ENCODE measurements around the gene ECI1. TPM values are rescaled to one million over a fixed set of nuclear protein-coding genes. Genes with fewer than 3 reads are reported as not detected.

The ECI1 gene
- total RNA-seq, 1 experiment from 2014 or later, result 140 TPM

DNA sequence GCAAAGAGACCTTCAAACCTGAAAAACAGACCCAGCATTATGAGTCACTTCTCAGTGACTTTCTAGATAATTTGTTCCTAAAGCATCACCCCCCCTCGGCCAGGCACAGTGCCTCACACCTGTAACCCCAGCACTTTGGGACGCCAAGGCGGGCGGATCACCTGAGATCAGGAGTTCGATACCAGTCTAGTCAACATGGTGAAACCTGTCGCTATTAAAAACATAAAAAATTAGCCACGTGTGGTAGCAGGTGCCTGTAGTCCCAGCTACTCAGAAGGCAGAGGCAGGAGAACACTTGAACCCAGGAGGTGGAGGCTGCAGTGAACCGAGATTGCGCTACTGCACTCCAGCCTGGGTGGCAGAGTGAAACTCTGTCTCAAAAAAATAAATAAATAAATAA is 40.8 kb upstream of the ECI1 start:
- no peak for TF ChIP-seq SP1 (IDR thresholded peaks at IDR 0.05; ENCODE audit: low read depth)
- TF ChIP-seq, protein P1, sequence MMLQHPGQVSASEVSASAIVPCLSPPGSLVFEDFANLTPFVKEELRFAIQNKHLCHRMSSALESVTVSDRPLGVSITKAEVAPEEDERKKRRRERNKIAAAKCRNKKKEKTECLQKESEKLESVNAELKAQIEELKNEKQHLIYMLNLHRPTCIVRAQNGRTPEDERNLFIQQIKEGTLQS (IDR thresholded peaks at IDR 0.05), result no peak
- no peak for TF ChIP-seq JUND (IDR thresholded peaks at IDR 0.05)
- no peak for TF ChIP-seq CBX3 (IDR thresholded peaks at IDR 0.05; ENCODE audit: low read depth)
- no peak for TF ChIP-seq ZFX (IDR thresholded peaks at IDR 0.05)
- TF ChIP-seq TCF7L2 (IDR thresholded peaks at IDR 0.05; ENCODE audit: borderline replicate concordance, extremely low read depth, insufficient read depth, insufficient read length), result no peak
- TF ChIP-seq POLR2A (IDR thresholded peaks at IDR 0.05; ENCODE audit: borderline replicate concordance, extremely low read depth, insufficient read depth, insufficient read length), result no peak
- TF ChIP-seq EGR1 (IDR thresholded peaks at IDR 0.05; ENCODE audit: low read depth), result no peak
- TF ChIP-seq, protein P2, sequence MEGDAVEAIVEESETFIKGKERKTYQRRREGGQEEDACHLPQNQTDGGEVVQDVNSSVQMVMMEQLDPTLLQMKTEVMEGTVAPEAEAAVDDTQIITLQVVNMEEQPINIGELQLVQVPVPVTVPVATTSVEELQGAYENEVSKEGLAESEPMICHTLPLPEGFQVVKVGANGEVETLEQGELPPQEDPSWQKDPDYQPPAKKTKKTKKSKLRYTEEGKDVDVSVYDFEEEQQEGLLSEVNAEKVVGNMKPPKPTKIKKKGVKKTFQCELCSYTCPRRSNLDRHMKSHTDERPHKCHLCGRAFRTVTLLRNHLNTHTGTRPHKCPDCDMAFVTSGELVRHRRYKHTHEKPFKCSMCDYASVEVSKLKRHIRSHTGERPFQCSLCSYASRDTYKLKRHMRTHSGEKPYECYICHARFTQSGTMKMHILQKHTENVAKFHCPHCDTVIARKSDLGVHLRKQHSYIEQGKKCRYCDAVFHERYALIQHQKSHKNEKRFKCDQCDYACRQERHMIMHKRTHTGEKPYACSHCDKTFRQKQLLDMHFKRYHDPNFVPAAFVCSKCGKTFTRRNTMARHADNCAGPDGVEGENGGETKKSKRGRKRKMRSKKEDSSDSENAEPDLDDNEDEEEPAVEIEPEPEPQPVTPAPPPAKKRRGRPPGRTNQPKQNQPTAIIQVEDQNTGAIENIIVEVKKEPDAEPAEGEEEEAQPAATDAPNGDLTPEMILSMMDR (IDR thresholded peaks at IDR 0.05 in 2 of 3, conservative IDR thresholded peaks at IDR 0.05 in 1 of 3; ENCODE audit: borderline replicate concordance in 1 of 3, insufficient read depth in 1 of 3, low read depth in 2 of 3, low read length in 2 of 3), result no peak
- no peak for TF ChIP-seq SRF (IDR thresholded peaks at IDR 0.05; ENCODE audit: low read depth)
- no peak for TF ChIP-seq REST (IDR thresholded peaks at IDR 0.05; ENCODE audit: low read depth)
- no peak for TF ChIP-seq YY1 (IDR thresholded peaks at IDR 0.05; ENCODE audit: extremely low read depth, insufficient replicate concordance, low read depth, low read length)
- TF ChIP-seq, protein P3, sequence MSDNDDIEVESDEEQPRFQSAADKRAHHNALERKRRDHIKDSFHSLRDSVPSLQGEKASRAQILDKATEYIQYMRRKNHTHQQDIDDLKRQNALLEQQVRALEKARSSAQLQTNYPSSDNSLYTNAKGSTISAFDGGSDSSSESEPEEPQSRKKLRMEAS (IDR thresholded peaks at IDR 0.05), result no peak
- TF ChIP-seq EZH2 (IDR thresholded peaks at IDR 0.05), result no peak
- TF ChIP-seq POLR2AphosphoS5 (IDR thresholded peaks at IDR 0.05; ENCODE audit: low read depth, low read length), result no peak
- no peak for TF ChIP-seq FOSL1 (IDR thresholded peaks at IDR 0.05; ENCODE audit: low read depth)
- TF ChIP-seq SIN3A (IDR thresholded peaks at IDR 0.05; ENCODE audit: low read depth), result no peak
- no peak for TF ChIP-seq EZH2phosphoT487 (IDR thresholded peaks at IDR 0.05; ENCODE audit: borderline replicate concordance)
- Histone ChIP-seq H3K27ac (ENCODE audit: low read depth, low read length) (no peak overlapping the region), H2AFZ (ENCODE audit: low read depth, low read length, poor library complexity, severe bottlenecking) (no peak overlapping the region), H3K9me3 (ENCODE audit: control insufficient read depth in 1 of 2, insufficient read depth in 1 of 2, low read depth in 1 of 2, low read length in 2 of 2) (no peaks in the 10 kb centered on the region), H3K9ac (ENCODE audit: low read length) (no peak overlapping the region), H3K4me3 (replicated peaks in 1 of 2; ENCODE audit: low read depth in 1 of 2, low read length in 2 of 2) (no peak overlapping the region), H3K9me2 (ENCODE audit: insufficient read depth) (no peaks in the 10 kb centered on the region), H3K27me3 (ENCODE audit: insufficient read depth, low read length) (no peaks in the 10 kb centered on the region), H4K20me1 (ENCODE audit: insufficient read depth) (no peaks in the 10 kb centered on the region), H3K4me2 (ENCODE audit: low read length) (no peak overlapping the region), H3K79me2 (ENCODE audit: insufficient read depth, low read length) (no peaks in the 10 kb centered on the region), H3K4me1 (ENCODE audit: control insufficient read depth in 1 of 2, insufficient read depth in 2 of 2, low read length in 2 of 2) (no peaks in the 10 kb centered on the region; a peak in 1 of 4 replicates), H3K36me3 (ENCODE audit: control insufficient read depth in 1 of 2, insufficient read depth in 2 of 2, low read length in 2 of 2) (no peaks in the 10 kb centered on the region)
- intact Hi-C loops (cut with micrococcal nuclease), result loop anchor here (10.0 kb wide), 1 partner anchor 133 kb away; the partner anchor contains the start of gene CCNF
- no TSS peak for BruUV-seq (replicated peaks)
- RAD21 ChIA-PET (ENCODE audit: low non-redundant PET in 1 of 2, low total read pairs in 2 of 2, uncharacterized antibody in 2 of 2, unreplicated experiment in 2 of 2), result no interaction called here
- DNase-seq (ENCODE audit: low read depth, low spot score) (no peak), ATAC-seq (no peak)
- CTCF ChIA-PET, result no interaction called here
- POLR2A ChIA-PET, result no interaction called here

All from HCT116 (cell line).